ENCODE results near the gene HERC2. TPM values are rescaled to one million over a fixed set of nuclear protein-coding genes. Genes with fewer than 3 reads are reported as not detected.

HERC2 gene
- total and polyA plus RNA-seq, 2 of the 4 experiments (the other 2 are of a cell fraction) = 20.8 to 28.9 TPM

GRCh38 chr15:28112962-28113361 is 209.0 kb downstream of the HERC2 start:
- TF ChIP-seq, protein P1, sequence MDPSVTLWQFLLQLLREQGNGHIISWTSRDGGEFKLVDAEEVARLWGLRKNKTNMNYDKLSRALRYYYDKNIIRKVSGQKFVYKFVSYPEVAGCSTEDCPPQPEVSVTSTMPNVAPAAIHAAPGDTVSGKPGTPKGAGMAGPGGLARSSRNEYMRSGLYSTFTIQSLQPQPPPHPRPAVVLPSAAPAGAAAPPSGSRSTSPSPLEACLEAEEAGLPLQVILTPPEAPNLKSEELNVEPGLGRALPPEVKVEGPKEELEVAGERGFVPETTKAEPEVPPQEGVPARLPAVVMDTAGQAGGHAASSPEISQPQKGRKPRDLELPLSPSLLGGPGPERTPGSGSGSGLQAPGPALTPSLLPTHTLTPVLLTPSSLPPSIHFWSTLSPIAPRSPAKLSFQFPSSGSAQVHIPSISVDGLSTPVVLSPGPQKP (IDR thresholded peaks at IDR 0.05; ENCODE audit: borderline replicate concordance, low read depth, low read length) = no peak
- TF ChIP-seq RAD21 (IDR thresholded peaks at IDR 0.05; ENCODE audit: low read length) (no peak), FOS (IDR thresholded peaks at IDR 0.05; ENCODE audit: low read depth, low read length) (no peak), MXI1 (IDR thresholded peaks at IDR 0.05; ENCODE audit: borderline replicate concordance, low read depth, low read length) (no peak), RFX5 (IDR thresholded peaks at IDR 0.05; ENCODE audit: low read depth, low read length) (no peak), NFE2L2 (IDR thresholded peaks at IDR 0.05; ENCODE audit: low read depth, low read length) (no peak), MAFK (IDR thresholded peaks at IDR 0.05; ENCODE audit: low read depth, low read length) (no peak), CHD1 (IDR thresholded peaks at IDR 0.05; ENCODE audit: low read depth, low read length) (no peak), POLR2A (IDR thresholded peaks at IDR 0.05; ENCODE audit: low read depth, low read length) (no peak)
- TF ChIP-seq, protein P2, sequence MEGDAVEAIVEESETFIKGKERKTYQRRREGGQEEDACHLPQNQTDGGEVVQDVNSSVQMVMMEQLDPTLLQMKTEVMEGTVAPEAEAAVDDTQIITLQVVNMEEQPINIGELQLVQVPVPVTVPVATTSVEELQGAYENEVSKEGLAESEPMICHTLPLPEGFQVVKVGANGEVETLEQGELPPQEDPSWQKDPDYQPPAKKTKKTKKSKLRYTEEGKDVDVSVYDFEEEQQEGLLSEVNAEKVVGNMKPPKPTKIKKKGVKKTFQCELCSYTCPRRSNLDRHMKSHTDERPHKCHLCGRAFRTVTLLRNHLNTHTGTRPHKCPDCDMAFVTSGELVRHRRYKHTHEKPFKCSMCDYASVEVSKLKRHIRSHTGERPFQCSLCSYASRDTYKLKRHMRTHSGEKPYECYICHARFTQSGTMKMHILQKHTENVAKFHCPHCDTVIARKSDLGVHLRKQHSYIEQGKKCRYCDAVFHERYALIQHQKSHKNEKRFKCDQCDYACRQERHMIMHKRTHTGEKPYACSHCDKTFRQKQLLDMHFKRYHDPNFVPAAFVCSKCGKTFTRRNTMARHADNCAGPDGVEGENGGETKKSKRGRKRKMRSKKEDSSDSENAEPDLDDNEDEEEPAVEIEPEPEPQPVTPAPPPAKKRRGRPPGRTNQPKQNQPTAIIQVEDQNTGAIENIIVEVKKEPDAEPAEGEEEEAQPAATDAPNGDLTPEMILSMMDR (conservative IDR thresholded peaks at IDR 0.05; ENCODE audit: low read depth, low read length) = no peak
- Histone ChIP-seq H2AK9ac (replicated peaks; ENCODE audit: low read depth, low read length, poor library complexity) (no peak overlapping the region), H2AK5ac (ENCODE audit: low read depth, low read length) (no peak overlapping the region), H3K4ac (ENCODE audit: low read depth, low read length) (no peak overlapping the region), H3K9me1 (ENCODE audit: insufficient read depth, low read length) (no peaks in the 10 kb centered on the region), H2BK5ac (ENCODE audit: low read depth, low read length, poor library complexity, severe bottlenecking) (no peak overlapping the region), H3K9ac (ENCODE audit: low read depth, low read length) (no peak overlapping the region), H4K8ac (ENCODE audit: low read depth in 2 of 2, low read length in 2 of 2) (no peak overlapping the region), H3K23ac (ENCODE audit: low read depth, low read length) (no peak overlapping the region), H2BK15ac (ENCODE audit: low read depth, low read length) (no peak overlapping the region), H4K20me1 (ENCODE audit: insufficient read depth, low read length) (no peaks in the 10 kb centered on the region), H2BK20ac (ENCODE audit: low read depth, low read length) (no peak overlapping the region), H2AFZ (replicated peaks; ENCODE audit: low read length, poor library complexity) (no peak overlapping the region), H3K4me1 (ENCODE audit: control insufficient read depth, insufficient read depth, low read length) (no peaks in the 10 kb centered on the region), H3K27ac (ENCODE audit: insufficient read depth, low read length) (no peak overlapping the region), H3K4me2 (ENCODE audit: low read depth, low read length) (no peak overlapping the region), H3K9me3 (ENCODE audit: control insufficient read depth, insufficient read depth, low read length) (no peaks in the 10 kb centered on the region), H3K27me3 (ENCODE audit: control insufficient read depth, insufficient read depth, low read length) (no peaks in the 10 kb centered on the region), H3K79me1 (ENCODE audit: low read depth in 1 of 2, low read length in 2 of 2) (0 out of 4 replicates have a peak, but pooled peaks cover 0 to 3% of the 10 kb centered on the region in 2 experiments), H3K4me3 (ENCODE audit: insufficient read depth, low read depth, low read length) (no peak overlapping the region), H3K14ac (replicated peaks; ENCODE audit: low read depth, low read length) (no peak overlapping the region), H4K91ac (ENCODE audit: insufficient read depth, low read depth, low read length) (no peak overlapping the region), H3K18ac (ENCODE audit: low read depth, low read length) (no peak overlapping the region), H3K56ac (ENCODE audit: extremely low read depth, insufficient read depth, low read length) (no peak overlapping the region), H2BK120ac (ENCODE audit: low read depth, low read length) (no peak overlapping the region), H3K36me3 (ENCODE audit: control insufficient read depth, insufficient read depth, low read length) (peaks cover 40% of the 10 kb centered on the region), H4K5ac (ENCODE audit: low read depth, low read length) (no peak overlapping the region)
- no TSS peak for BruUV-seq (replicated peaks)
- dilution Hi-C loops (cut with HindIII; ENCODE audit: low sequenced_read_pairs, unreplicated experiment) = no loop called here
- WGBS, 2 experiments (ENCODE audit: extremely low coverage in 2 of 2, insufficient read length in 1 of 2) = 80% methylated on average over 1 of the region's 26 CpGs; no CpG with 5 or more reads in 1 of the 2 experiments
- DNase-seq = no peak
- no peak for ATAC-seq (ENCODE audit: low read depth)
- in situ Hi-C loops (cut with MboI; ENCODE audit: low sequenced_read_pairs) = loop anchor here (25.0 kb wide), 1 partner anchor 1226 kb away; no protein-coding TSS in a partner anchor
- intact Hi-C loops (cut with micrococcal nuclease) = no loop called here
- CTCF ChIA-PET = no interaction called here
- POLR2A ChIA-PET (ENCODE audit: unreplicated experiment) = no interaction called here
